GM19025 (cell line): ENCODE results near the gene TPSAB1.
"Not testable (repeated sequence)": the region's sequence is repeated elsewhere in the genome, so short reads cannot be mapped to it uniquely, and the experiment has no call there.

Experiments
- ATAC-seq: cut with Tn5 transposase; IDR thresholded peaks from one replicate; pipeline ENCODE4 v1.9.1; 2021; ENCODE audit warnings: mild to moderate bottlenecking, low read depth, moderate library complexity; ENCODE audit not compliant: unreplicated experiment

Gene TPSAB1

DNA sequence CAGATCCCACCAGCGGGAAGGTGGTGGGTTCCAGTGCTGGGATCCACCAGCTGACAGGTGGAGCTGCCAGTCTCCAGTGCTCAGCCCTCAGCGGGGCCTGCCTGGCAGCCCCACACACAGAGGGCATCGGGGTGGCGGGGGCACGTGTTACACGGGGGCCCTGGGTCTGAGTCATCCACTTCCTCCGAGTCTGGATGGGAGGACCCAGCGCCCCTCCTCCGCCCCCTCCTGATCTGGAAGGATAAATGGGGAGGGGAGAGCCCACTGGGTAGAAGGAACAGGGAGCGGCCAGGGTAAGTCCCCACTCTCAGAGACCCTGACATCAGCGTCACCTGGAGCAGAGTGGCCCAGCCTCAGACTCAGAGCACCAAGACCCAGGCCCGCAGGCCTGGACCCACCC, at the start of gene TPSAB1:
Gene TPSAB1 (plus strand): TSS at position 270 of the 400 bp plus-strand sequence. CDS start 234 bp downstream, outside the sequence.
- ATAC-seq = not testable (repeated sequence)

DNA sequence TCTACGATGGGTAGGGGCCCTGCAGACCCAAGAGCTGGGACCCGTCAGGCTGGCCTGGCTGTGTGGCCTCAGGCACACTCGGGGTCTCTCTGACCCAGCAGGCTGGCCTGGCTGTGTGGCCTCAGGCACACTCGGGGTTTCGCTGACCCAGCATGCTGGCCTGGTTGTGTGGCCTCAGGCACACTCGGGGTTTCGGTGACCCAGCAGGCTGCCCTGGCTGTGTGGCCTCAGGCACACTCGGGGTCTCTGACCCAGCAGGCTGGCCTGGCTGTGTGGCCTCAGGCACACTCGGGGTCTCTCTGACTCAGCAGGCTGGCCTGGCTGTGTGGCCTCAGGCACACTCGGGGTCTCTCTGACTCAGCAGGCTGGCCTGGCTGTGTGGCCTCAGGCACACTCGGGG, 49.7 kb upstream of the TPSAB1 start:
- ATAC-seq = not testable (repeated sequence)

DNA sequence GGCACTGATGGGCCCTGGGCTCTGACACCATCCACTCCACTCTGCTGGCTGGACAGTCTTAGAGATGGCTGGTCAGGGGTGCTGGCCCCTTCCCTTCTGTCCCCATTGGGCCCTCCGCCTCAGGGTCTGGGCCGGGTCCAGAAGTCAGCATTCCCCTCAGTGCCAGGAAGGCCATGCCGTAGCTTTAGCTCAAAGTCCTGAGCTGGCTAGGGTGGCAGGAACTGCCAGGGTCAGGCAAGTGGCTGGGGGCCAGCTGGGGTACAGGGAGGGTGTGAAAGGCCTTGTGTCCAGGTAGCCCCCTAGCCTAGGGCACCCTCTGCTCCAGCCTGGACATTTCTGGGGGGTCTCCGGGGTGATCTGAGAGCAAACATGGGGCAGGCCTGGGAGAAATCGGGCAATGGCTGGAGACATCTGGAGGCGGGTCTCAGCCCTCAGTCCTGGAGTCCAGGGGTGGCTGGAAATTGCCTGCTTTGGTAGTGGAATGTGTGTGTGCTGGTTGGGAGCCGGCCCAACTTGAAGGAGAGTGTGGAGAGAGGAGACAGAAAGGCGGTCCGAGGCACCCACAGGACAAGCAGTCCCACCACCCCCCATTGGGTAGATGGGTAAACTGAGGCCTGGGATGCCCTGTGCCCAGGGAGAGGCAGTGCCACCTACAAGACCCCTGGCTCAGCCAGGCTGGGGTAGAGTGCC, 48.0 kb upstream of the TPSAB1 start:
- ATAC-seq = no peak

DNA sequence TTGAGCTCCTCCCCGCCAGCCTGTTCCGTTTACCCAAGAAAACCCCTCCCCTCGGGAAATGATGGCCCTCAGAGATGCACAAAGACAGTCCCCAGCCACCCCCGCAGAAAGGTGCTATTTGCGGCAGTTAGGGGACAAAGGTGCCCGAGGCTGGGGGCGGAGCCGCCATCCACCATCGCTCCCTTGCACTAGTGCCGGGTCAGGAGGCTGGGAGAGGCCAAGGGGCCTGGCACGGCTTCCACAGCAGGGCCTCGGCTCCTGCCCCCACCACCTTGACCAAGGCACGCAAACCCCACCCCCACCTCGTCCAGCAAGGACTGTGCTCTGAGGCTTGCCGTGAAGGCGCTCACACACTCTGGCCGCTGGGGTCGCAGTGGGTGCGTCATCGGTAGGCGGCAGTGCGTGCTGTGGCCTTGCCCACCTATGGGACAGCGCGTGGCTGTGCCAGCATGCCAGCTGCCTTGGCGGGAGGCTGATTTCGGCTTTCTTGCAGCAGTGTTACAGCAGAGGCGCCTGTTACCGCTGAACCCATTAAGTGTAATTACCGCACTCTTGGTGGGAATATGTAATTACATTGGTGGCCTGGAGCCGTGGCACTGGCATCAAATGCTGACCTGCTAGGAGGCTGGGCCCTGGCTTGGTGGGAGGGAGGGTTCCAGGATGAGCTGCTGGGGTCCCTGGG, 47.2 kb upstream of the TPSAB1 start:
- ATAC-seq = no peak

DNA sequence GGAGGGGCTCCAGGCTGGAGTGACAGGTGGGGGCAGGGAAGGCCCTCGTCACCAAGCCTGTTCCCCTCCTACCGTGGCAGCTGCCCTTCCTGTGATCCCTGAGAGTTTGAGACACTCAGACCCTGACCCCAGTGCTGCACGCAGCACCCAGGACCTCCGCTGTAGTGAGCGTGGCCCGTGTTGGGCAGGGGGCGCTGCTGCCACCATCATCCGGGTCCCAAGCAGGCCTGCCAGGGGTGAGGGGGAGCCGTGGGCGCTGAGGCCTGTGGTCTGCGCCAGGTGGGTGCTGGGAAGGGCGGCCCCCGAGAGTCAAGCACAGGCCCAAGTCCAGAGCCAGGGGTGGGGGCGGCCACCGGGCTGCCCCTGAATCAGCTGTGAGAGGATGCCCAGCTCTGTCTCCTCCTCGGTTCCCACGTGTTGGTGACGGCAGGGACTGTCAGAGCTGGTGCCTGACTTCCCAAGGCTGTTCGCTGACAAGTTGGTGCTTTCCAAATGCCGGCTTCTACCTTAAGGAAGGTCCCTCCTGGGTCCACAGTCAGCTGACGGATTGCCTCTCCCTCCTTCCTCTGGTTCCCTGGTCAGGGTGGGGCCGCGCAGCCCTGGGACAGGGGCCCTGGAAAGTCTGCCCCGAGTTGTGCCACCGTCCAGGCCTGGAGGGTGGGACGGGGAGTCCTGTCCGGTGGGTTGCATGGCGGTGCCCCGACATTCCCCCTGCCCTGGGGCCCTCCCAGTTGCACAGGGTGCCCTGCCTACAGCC, 46.5 kb upstream of the TPSAB1 start:
- no peak for ATAC-seq

DNA sequence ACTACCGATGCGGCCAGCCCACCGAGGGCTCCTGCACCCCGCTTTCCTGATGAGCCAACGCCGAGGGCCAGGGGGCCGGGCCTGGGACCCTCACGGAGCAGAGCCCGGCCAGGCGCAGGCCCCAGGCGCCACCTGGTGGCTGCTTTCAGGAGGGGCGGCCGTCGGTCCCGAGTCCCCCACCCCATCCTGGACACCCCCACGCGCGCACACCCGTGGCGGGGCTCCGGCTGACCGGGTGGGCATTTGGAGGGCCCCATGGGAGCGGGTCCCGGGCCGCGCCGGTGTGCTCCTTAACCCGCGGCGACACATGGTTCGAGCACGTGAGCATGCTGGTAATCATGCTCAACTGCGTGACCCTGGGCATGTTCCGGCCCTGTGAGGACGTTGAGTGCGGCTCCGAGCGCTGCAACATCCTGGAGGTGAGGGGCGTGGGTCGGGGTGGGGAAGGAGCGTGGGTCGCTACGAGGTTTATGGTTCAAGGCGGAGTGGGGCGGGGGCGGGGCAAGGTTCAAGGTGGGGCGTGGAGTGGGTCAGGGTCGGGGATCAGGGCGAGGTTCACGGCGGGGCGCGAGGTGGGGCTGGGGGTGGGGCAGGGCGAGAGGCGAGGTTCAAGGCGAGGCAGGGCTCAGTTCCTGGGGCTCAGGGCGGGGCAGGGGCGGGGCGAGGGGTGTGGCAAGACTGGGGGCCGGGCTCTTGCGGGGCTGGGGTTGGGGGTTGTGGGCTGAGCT, 45.7 kb upstream of the TPSAB1 start:
- ATAC-seq = no peak

DNA sequence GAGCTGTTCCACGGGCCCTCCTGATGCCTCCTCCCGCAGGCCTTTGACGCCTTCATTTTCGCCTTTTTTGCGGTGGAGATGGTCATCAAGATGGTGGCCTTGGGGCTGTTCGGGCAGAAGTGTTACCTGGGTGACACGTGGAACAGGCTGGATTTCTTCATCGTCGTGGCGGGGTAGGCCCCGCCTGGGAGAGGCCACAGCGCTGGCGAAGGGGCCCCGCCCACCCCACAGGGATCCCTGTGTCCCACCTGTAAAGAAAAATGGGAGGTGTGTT, 45.2 kb upstream of the TPSAB1 start:
- no peak for ATAC-seq

DNA sequence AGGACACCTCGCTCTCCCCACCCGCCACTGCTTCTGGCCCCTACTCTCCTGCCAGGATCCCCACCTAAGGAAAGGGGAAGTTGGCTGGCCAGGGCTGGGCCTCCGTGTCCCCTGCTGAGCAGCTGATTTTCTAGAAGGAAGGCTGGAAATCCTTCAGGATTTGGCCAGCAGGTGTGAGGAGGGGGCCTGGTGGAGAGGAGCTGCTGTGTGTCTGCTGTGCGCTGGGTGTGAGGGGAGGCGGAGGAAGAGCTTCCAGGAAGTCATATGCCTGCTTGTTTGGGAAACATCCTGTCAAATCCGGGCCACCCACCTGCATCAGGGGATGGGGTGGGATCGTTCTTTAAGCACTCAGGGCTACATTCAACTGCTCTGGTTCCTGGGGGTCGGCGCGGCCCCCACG, 44.0 kb upstream of the TPSAB1 start:
- ATAC-seq = no peak

DNA sequence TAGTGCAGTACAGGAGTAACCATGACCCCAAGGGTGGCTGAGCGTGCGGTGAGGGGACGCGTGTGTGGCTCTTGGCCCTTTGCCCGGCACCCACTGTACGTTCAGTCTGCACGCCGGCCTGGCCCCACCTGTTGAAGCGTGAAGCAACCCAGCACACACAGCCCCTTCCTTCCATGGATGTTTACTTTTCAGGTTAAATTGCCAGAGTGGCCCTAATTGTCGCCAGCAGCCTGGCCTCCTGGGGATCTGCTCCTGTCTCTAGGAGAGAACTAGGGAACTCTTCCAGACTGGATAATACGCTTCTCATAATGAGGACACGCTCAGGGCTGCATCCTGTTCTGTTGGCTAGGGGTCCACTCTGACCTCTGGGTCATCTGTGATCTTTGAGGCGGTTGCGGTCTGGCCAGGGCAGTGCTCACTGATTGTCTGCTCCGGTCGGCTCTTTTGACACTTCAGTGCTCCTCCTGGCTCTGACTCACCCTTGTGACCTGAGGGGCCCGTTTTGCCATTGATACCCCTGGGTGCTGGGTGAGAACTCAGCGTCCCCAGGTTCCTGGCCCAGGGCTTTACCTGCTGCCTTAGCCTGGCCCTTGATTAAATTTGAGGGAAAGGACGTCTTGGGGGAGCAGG, 43.2 kb upstream of the TPSAB1 start:
- no peak for ATAC-seq

DNA sequence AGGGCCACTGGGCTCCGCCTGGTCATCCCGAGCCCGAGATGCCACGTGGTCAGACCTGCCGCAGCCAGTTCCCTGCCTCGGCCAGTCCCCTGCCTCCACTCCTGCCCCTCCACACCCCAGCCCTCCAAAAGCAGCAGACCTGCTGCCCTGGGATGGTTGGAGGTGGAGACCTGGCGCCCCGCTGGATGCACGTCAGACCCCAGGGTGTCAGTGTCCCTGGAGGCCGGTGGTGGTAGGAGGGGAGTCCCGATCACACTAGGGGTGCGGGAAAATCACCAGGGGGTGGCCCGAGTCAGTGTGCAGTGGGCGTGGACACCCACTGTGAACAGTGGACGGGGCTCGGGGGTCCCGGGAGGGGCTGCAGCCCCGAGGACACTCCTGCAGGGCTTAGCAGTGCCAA, 42.3 kb upstream of the TPSAB1 start:
- no peak for ATAC-seq

DNA sequence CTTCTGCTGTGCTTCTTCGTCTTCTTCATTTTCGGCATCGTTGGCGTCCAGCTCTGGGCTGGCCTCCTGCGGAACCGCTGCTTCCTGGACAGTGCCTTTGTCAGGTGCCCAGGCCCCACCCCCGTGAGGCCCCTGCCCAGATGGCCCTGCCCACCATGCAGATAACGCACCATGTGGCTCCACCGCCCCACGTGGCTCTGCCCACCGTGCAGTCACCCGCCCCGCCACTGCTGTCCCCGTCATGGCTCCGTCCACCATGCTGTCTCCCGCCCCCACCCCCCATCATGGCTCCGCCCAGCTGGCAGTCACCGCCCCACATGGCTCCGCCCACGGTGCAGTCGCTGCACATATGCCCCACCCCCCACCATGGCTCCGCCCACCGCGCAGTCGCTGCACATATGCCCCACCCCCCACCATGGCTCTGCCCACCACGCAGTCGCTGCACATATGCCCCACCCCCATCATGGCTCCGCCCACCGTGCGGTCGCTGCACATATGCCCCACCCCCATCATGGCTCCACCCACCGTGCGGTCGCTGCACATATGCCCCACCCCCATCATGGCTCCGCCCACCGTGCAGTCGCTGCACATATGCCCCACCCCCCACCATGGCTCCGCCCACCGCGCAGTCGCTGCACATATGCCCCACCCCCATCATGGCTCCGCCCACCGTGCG, 41.7 kb upstream of the TPSAB1 start:
- not testable (repeated sequence) for ATAC-seq

DNA sequence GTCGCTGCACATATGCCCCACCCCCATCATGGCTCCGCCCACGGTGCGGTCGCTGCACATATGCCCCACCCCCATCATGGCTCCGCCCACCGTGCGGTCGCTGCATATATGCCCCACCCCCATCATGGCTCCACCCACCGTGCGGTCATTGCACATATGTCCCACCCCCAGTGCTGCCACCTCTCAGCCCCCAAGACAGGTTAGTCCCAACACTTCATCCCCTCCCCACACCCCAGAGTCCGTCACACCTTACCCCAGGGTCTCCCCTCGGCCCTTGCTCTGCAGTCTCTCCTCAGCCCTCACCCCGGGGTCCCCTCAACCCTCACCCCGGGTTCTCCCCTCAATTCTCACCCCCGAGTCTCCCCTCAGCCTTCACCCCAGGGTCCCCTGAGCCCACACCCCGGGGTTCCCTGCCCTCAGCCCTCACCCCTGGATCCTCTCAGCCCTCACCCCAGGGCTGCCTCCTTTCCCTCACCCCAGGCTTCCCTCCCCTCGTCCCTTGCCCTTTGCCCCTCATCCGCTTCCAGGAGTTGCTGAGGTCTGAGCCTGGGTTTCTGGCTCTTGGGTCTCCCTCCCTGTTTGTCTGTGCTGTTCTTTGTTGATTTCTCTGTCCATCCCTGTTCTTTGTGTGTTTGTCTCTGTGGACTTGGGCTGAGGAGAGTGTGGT, 41.0 kb upstream of the TPSAB1 start:
- no peak for ATAC-seq

DNA sequence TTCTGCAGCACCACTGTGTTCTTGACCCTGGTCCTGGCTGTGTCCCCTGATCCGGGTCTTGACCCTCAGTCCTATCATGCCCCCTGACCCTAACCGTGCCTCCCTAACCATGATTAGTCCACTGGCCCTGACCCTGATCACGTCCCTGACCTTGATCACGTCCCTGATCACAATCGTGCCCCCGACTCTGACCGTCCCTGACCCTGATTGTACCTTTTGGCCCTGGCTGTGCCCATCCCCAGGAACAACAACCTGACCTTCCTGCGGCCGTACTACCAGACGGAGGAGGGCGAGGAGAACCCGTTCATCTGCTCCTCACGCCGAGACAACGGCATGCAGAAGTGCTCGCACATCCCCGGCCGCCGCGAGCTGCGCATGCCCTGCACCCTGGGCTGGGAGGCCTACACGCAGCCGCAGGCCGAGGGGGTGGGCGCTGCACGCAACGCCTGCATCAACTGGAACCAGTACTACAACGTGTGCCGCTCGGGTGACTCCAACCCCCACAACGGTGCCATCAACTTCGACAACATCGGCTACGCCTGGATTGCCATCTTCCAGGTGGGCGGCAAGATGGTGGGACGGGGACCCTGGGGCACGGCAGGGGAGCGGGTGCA, 40.4 kb upstream of the TPSAB1 start:
- no peak for ATAC-seq

DNA sequence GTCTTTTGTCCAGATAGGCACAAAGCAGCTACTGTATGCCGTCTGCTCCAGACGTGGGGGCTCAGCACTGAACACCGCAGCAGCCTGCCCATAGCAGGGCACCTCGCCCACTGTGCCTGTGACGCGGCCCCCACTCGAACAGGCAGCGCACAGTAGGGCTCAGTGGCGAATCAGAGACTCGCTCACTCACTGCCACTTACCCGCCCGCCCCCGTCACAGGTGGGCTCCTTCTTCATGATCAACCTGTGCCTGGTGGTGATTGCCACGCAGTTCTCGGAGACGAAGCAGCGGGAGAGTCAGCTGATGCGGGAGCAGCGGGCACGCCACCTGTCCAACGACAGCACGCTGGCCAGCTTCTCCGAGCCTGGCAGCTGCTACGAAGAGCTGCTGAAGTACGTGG, 39.1 kb upstream of the TPSAB1 start:
- no peak for ATAC-seq

DNA sequence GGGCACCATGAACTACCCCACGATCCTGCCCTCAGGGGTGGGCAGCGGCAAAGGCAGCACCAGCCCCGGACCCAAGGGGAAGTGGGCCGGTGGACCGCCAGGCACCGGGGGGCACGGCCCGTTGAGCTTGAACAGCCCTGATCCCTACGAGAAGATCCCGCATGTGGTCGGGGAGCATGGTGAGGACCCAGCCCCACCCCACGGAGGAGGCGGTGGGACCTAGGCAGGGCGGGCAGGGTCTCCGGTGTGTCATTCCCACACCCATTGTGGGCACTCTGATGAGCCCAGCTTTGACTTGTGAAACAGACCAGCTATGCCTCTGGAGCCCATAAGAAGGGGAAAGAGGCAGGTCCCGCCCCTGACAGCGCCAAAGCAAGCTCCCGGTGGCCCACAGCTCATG, 38.2 kb upstream of the TPSAB1 start:
- no peak for ATAC-seq

DNA sequence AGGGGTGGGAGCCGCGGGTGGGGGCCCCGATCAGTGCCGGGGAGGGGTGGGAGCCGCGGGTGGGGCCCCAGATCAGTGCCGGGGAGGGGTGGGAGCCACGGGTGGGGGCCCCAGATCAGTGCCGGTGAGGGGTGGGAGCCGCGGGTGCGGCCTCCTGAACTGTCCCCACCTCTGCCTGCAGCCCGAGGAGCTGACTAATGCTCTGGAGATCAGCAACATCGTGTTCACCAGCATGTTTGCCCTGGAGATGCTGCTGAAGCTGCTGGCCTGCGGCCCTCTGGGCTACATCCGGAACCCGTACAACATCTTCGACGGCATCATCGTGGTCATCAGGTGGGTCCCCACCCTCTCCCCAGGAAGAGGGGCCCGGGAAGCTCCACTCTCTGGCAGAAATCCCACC, 35.6 kb upstream of the TPSAB1 start:
- ATAC-seq = no peak

DNA sequence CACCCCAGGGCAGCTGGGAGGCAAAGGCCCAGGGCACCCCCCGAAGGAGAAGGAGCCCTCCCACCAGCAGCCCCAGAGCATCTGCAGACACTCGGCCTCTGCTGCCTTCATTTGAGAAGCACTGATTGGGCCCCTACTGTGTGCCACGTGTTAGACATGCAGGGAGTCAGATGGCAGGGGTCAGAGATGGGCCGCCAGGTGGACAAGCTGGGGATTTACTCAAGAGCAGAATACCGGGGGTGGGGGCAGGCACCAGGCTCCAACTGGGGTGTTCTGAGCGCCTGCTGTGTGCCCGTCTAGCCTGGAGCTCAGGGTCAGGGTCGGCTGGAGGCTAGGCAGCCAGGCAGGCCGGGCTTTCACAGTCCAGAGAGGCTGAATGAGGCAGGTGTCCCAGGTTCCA, 34.2 kb upstream of the TPSAB1 start:
- ATAC-seq = no peak

DNA sequence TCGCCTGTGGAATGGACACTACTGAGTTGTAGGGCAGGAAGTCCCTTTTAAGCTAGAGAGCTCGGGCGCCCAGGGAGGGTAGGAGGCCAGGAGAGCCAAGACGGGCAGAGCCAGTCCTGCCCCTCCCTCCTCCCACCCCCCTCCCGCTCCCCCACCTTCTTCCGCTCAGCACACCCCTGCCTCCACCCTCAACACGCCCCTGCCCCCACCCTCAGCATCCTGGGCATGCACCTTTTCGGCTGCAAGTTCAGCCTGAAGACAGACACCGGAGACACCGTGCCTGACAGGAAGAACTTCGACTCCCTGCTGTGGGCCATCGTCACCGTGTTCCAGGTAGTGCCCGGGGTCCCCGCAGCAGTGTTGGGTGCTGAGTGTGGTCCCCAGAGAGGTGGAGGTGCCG, 33.7 kb upstream of the TPSAB1 start:
- ATAC-seq = no peak

DNA sequence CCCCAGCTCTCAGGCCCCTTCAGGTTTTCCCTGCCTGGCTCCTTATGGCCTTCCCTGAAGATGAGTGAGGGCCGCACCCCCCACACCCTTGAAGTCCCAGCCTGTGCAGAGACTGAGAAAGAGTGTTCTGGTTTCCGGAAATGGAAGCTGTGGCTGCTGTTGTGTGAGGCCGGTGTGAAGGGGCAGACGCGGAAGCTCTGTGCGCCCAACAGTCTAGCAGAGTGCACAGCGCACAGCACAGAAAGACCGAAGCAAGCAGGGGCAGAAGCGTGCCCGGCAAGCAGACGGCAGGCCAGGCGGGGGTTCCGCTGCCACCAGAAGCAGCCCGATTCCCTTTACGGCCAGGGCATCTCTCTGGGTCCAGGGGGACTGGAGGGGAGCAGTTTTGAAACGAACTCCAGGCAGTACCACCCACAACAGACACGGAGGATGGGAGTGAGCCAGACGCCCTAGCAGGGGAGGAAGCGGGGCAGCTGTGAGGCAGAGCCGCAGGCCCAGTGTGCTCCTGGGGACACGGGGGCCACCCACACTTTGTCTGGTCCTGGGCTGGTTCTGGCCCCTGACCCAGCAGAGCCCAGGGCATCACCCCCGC, 32.2 kb upstream of the TPSAB1 start:
- no peak for ATAC-seq
